GM04503 (cell line): ENCODE measurements around the gene CXXC4.

Experiments used
- DNase-seq: peaks from one replicate; pipeline ENCODE4 v3.0.0-alpha.2; 2012; ENCODE audit warnings: low read depth

Gene CXXC4

GRCh38 chr4:104489731-104490095, 5.0 kb downstream of the CXXC4 start:
- no peak for DNase-seq

- DNase-seq, result no peak
Observed at GRCh38 chr4:104488151-104488550, 6.5 kb downstream of the CXXC4 start.

GRCh38 chr4:104486716-104487504, 7.8 kb downstream of the CXXC4 start:
- DNase-seq, result no peak

- no peak for DNase-seq
Observed at GRCh38 chr4:104475652-104476051, 19.0 kb downstream of the CXXC4 start.

- DNase-seq, result no peak
Observed at GRCh38 chr4:104472766-104473165, 21.9 kb downstream of the CXXC4 start.

GRCh38 chr4:104470770-104471169, 23.9 kb downstream of the CXXC4 start:
- DNase-seq, result no peak

GRCh38 chr4:104469794-104470193, 24.9 kb downstream of the CXXC4 start:
- no peak for DNase-seq

GRCh38 chr4:104465619-104466018, 29.1 kb downstream of the CXXC4 start:
- no peak for DNase-seq

- DNase-seq, result no peak
Observed at GRCh38 chr4:104465201-104465600, 29.5 kb downstream of the CXXC4 start.

GRCh38 chr4:104462641-104463040, 32.1 kb downstream of the CXXC4 start:
- DNase-seq, result no peak

- no peak for DNase-seq
Observed at GRCh38 chr4:104457308-104457981, 37.2 kb downstream of the CXXC4 start.

GRCh38 chr4:104451573-104451972, 43.1 kb downstream of the CXXC4 start:
- DNase-seq, result no peak

- DNase-seq, result no peak
Observed at GRCh38 chr4:104449537-104449936, 45.2 kb downstream of the CXXC4 start.

- no peak for DNase-seq
Observed at GRCh38 chr4:104447294-104447693, 47.4 kb downstream of the CXXC4 start.

- no peak for DNase-seq
Observed at GRCh38 chr4:104446431-104447278, 48.0 kb downstream of the CXXC4 start.

- DNase-seq, result no peak
Observed at GRCh38 chr4:104444685-104445084, 50.0 kb downstream of the CXXC4 start.

- DNase-seq, result no peak
Observed at GRCh38 chr4:104436542-104436941, 58.2 kb downstream of the CXXC4 start.

- DNase-seq, result no peak
Observed at GRCh38 chr4:104429150-104429741, 65.4 kb downstream of the CXXC4 start.

- no peak for DNase-seq
Observed at GRCh38 chr4:104425948-104426347, 68.7 kb downstream of the CXXC4 start.

- DNase-seq, result no peak
Observed at GRCh38 chr4:104424989-104425388, 69.7 kb downstream of the CXXC4 start.

- DNase-seq, result no peak
Observed at GRCh38 chr4:104424475-104424941, 70.2 kb downstream of the CXXC4 start.

GRCh38 chr4:104421566-104421965, 73.1 kb downstream of the CXXC4 start:
- DNase-seq, result no peak
